Activated naive CD4-positive, alpha-beta T cell treated with anti-CD3 and anti-CD28 coated beads, Interleukin-2, amount 10 ng/mL, durations not matched to agents 7 days and 5 days (primary cell): Measurements from ENCODE around the gene GJC1.

Experiments
- CTCF ChIA-PET: fragments of 350-600 bp; sonication (Branson Sonifier 250); formaldehyde crosslinking; loops from one replicate; lab custom pipeline; 2021; ENCODE audit warnings: antibody characterized with exemption; lab: Charles Lee
- DNase-seq: peaks from one replicate; pipeline ENCODE4 v3.0.0-alpha.2; 2020
- H3K27ac Mint-ChIP-seq: one replicate; pipeline ENCODE4 v1.8.0; 2021; ENCODE audit warnings: mild to moderate bottlenecking, moderate library complexity, mixed read lengths
- H3K27me3 Mint-ChIP-seq: one replicate; pipeline ENCODE4 v1.8.0; 2021; ENCODE audit warnings: mild to moderate bottlenecking, mixed read lengths
- H3K36me3 Mint-ChIP-seq: one replicate; pipeline ENCODE4 v1.8.0; 2021; ENCODE audit warnings: mixed read lengths
- H3K4me1 Mint-ChIP-seq: one replicate; pipeline ENCODE4 v1.8.0; 2021; ENCODE audit warnings: mixed read lengths
- H3K4me3 Mint-ChIP-seq: one replicate; pipeline ENCODE4 v1.8.0; 2021; ENCODE audit warnings: mild to moderate bottlenecking, moderate library complexity, mixed read lengths
- H3K9me3 Mint-ChIP-seq: one replicate; pipeline ENCODE4 v1.8.0; 2021; ENCODE audit warnings: mixed read lengths

Gene GJC1

GRCh38 chr17:44749980-44750318, 80.1 kb downstream of the GJC1 start:
- Mint-ChIP-seq H3K4me1 (no peaks in the 10 kb centered on the region), H3K4me3 (no peak overlapping the region), H3K27me3 (peaks cover 1% of the 10 kb centered on the region), H3K9me3 (no peaks in the 10 kb centered on the region), H3K27ac (no peak overlapping the region), H3K36me3 (peaks cover 7% of the 10 kb centered on the region)
- CTCF ChIA-PET: no interaction called here
- no peak for DNase-seq

GRCh38 chr17:44749076-44749979, 80.8 kb downstream of the GJC1 start:
- H3K27me3 Mint-ChIP-seq: no peaks in the 10 kb centered on the region
- peaks cover 7% of the 10 kb centered on the region for H3K36me3 Mint-ChIP-seq
- no peaks in the 10 kb centered on the region for H3K4me1 Mint-ChIP-seq
- H3K27ac Mint-ChIP-seq: no peak overlapping the region
- no peaks in the 10 kb centered on the region for H3K9me3 Mint-ChIP-seq
- H3K4me3 Mint-ChIP-seq: no peak overlapping the region
- CTCF ChIA-PET: no interaction called here
- no peak for DNase-seq
